ENCODE results near the gene MRGPRD.

GRCh38 chr11:68994894-68995285 is 14.1 kb upstream of the MRGPRD start:
- TF ChIP-seq CTCF (IDR thresholded peaks at IDR 0.05) = no peak
- TF ChIP-seq POLR2A (IDR thresholded peaks at IDR 0.05) = no peak
- no peak for TF ChIP-seq POLR2AphosphoS5 (IDR thresholded peaks at IDR 0.05)
- no peak for TF ChIP-seq EP300 (IDR thresholded peaks at IDR 0.05)

All from stomach (tissue), 4 donors.